Tibial nerve (tissue), 4 donors: ENCODE measurements around the gene SH2B3. TPM values are rescaled to one million over a fixed set of nuclear protein-coding genes. Genes with fewer than 3 reads are reported as not detected.
"Not testable (repeated sequence)": the region's sequence is repeated elsewhere in the genome, so short reads cannot be mapped to it uniquely, and the experiment has no call there.

ENCODE experiments used
- DNase-seq, 2 donors: peaks; one replicate each; pipeline ENCODE4 v3.0.0-alpha.2; 2019; ENCODE audit warnings: low spot score in 2 of 2
- H3K27ac ChIP-seq, 4 donors: fragments of 200-600 bp; sonication (generic) in 3 of 4; one replicate each; pipeline ENCODE4 v1.5.1; 2017 to 2019; ENCODE audit warnings: mild to moderate bottlenecking in 1 of 4
- H3K27me3 ChIP-seq, 2 donors: fragments of 200-600 bp; sonication (generic) in 1 of 2; one replicate each; pipeline versions ENCODE4 v1.5.1 to v1.6.0; 2017 to 2019
- H3K36me3 ChIP-seq, 3 donors: fragments of 200-600 bp; sonication (generic); one replicate each; pipeline ENCODE4 v1.5.1; 2018 to 2019
- H3K4me1 ChIP-seq, 4 donors: fragments of 200-600 bp; sonication (generic) in 3 of 4; one replicate each; pipeline ENCODE4 v1.5.1; 2017 to 2019
- H3K4me3 ChIP-seq, 4 donors: fragments of 200-600 bp; sonication (generic) in 3 of 4; one replicate each; pipeline ENCODE4 v1.5.1; 2017 to 2019; ENCODE audit warnings: mild to moderate bottlenecking in 1 of 4, moderate library complexity in 1 of 4
- H3K9me3 ChIP-seq, 4 donors: fragments of 200-600 bp; sonication (generic) in 3 of 4; one replicate each; pipeline ENCODE4 v1.5.1; 2017 to 2019
- CTCF ChIP-seq, 5 experiments: fragments of 200-600 bp in 3 of 5; fragments of 450-650 bp in 2 of 5; sonication (generic) in 3 of 5; IDR thresholded peaks; one replicate each; pipeline ENCODE4 v1.5.1; 2016 to 2019; ENCODE audit warnings: antibody characterized with exemption in 5 of 5, mild to moderate bottlenecking in 3 of 5, moderate library complexity in 2 of 5
- EP300 ChIP-seq, 2 donors: sonication (generic); formaldehyde crosslinking; IDR thresholded peaks; one replicate each; pipeline ENCODE4 v1.6.1; 2017; ENCODE audit warnings: antibody characterized with exemption in 2 of 2, mild to moderate bottlenecking in 1 of 2
- POLR2A ChIP-seq, 2 donors: fragments of 450-650 bp; IDR thresholded peaks; one replicate each; pipeline ENCODE4 v1.6.1; 2017; ENCODE audit warnings: antibody characterized with exemption in 2 of 2, mild to moderate bottlenecking in 2 of 2, moderate library complexity in 2 of 2
- WGBS, 2 donors: methylation state at CpG; one replicate each; pipeline ENCODE4 v1.1.5; 2018; 5-methylcytosine and 5-hydroxymethylcytosine counted together
- total RNA-seq, 4 donors: library from RNA; depleted of rRNA; stranded (reverse); fragments of >200 nt; gene quantifications; one replicate each; pipeline ENCODE4 v1.1.0, GENCODE V29; 2016

SH2B3 gene
- total RNA-seq, 4 donors from 2014 or later: 21.4 to 79.8 (median 36.3) TPM

GRCh38 chr12:111394480-111394879 is 11.2 kb upstream of the SH2B3 start:
- TF ChIP-seq POLR2A (IDR thresholded peaks at IDR 0.05) (no peak), CTCF (IDR thresholded peaks at IDR 0.05) (no peak), EP300 (IDR thresholded peaks at IDR 0.05) (no peak)
- Histone ChIP-seq H3K36me3 (no peaks in the 10 kb centered on the region), H3K27me3 (no peaks in the 10 kb centered on the region), H3K27ac (peak overlapping the region in 1 of 4 donors; percentile 24), H3K9me3 (no peaks in the 10 kb centered on the region), H3K4me3 (no peak overlapping the region), H3K4me1 (peaks cover 0 to 9% (median 3%) of the 10 kb centered on the region in 4 donors)
- no peak for DNase-seq
- WGBS, 2 donors: 72 to 81% methylated on average over 2 to 8 of the region's 8 CpGs

- Histone ChIP-seq H3K36me3 (no peaks in the 10 kb centered on the region), H3K4me1 (peaks cover 0 to 9% (median 3%) of the 10 kb centered on the region in 4 donors), H3K9me3 (no peaks in the 10 kb centered on the region), H3K4me3 (no peak overlapping the region), H3K27ac (no peak overlapping the region), H3K27me3 (no peaks in the 10 kb centered on the region)
- no peak for DNase-seq
- WGBS, 2 donors: 80% methylated on average over 8 of the region's 8 CpGs
- no peak for TF ChIP-seq EP300 (IDR thresholded peaks at IDR 0.05)
Measured at GRCh38 chr12:111395336-111396187, 10.2 kb upstream of the SH2B3 start.

GRCh38 chr12:111396271-111396670 is 9.5 kb upstream of the SH2B3 start:
- peak overlapping the region in 1 of 4 donors; percentile 73 for H3K27ac ChIP-seq
- H3K4me3 ChIP-seq, DNase-seq, H3K9me3 ChIP-seq, H3K27me3 ChIP-seq, H3K36me3 ChIP-seq, H3K4me1 ChIP-seq: not testable (repeated sequence)
- 88 to 96% methylated on average over 7 of the region's 7 CpGs for WGBS, 2 donors

- Histone ChIP-seq H3K27ac (peak overlapping the region; percentile 8 to 73 (median 59)), H3K36me3 (no peaks in the 10 kb centered on the region), H3K27me3 (no peaks in the 10 kb centered on the region), H3K4me3 (peak overlapping the region in 2 of 4 donors; percentile 17 to 34), H3K9me3 (no peaks in the 10 kb centered on the region), H3K4me1 (peaks cover 0 to 9% (median 3%) of the 10 kb centered on the region in 4 donors)
- WGBS, 2 donors: 7% methylated on average over 29 to 34 of the region's 34 CpGs
- no peak for TF ChIP-seq POLR2A (IDR thresholded peaks at IDR 0.05)
- peak; percentile 32 to 72 for TF ChIP-seq EP300 (IDR thresholded peaks at IDR 0.05)
- TF ChIP-seq CTCF (IDR thresholded peaks at IDR 0.05): peak; percentile 94 to 100 (median 98)
- DNase-seq: peak; percentile 60 to 68
Measured at GRCh38 chr12:111396726-111397445, 8.8 kb upstream of the SH2B3 start.

GRCh38 chr12:111398530-111398929 is 7.2 kb upstream of the SH2B3 start:
- 80 to 84% methylated on average over 4 of the region's 4 CpGs for WGBS, 2 donors
- no peak for TF ChIP-seq CTCF (IDR thresholded peaks at IDR 0.05)
- no peak for TF ChIP-seq POLR2A (IDR thresholded peaks at IDR 0.05)
- peak; percentile 26 to 42 for TF ChIP-seq EP300 (IDR thresholded peaks at IDR 0.05)
- no peaks in the 10 kb centered on the region for H3K27me3 ChIP-seq
- peak overlapping the region in 2 of 4 donors; percentile 43 to 56 for H3K27ac ChIP-seq
- no peaks in the 10 kb centered on the region for H3K9me3 ChIP-seq
- DNase-seq: no peak
- no peaks in the 10 kb centered on the region for H3K36me3 ChIP-seq
- peaks cover 0 to 14% (median 4%) of the 10 kb centered on the region in 4 donors for H3K4me1 ChIP-seq
- no peak overlapping the region for H3K4me3 ChIP-seq

GRCh38 chr12:111399741-111400404 is 5.8 kb upstream of the SH2B3 start:
- H3K27me3 ChIP-seq, H3K36me3 ChIP-seq, DNase-seq, H3K9me3 ChIP-seq, H3K4me3 ChIP-seq: not testable (repeated sequence)
- peak overlapping the region in 2 of 4 donors; percentile 38 to 58 for H3K27ac ChIP-seq
- peaks cover 0 to 27% (median 10%) of the 10 kb centered on the region in 4 donors for H3K4me1 ChIP-seq
- WGBS, 2 donors: 87% methylated on average over 9 of the region's 9 CpGs
